HT-29 (cell line): ENCODE measurements around the gene DLG3. TPM values are rescaled to one million over a fixed set of nuclear protein-coding genes. Genes with fewer than 3 reads are reported as not detected.
A peak's percentile ranks its signal among the peaks of the same experiment; 100 is the strongest.

Experiments used
- DNase-seq: peaks from one replicate; pipeline ENCODE4 v3.0.0-alpha.2; 2015; ENCODE audit warnings: low spot score
- total RNA-seq: library from RNA; depleted of rRNA; stranded (reverse); fragments of >200 nt; shearing (Covaris generic); gene quantifications from 2 replicates; pipeline ENCODE4 v1.2.3, GENCODE V29; 2014

The DLG3 gene
- total RNA-seq, 1 experiment from 2014 or later, result 55.6 TPM

- DNase-seq, result no peak
Measured at GRCh38 chrX:70437921-70438665, 6.5 kb upstream of the DLG3 start.

GRCh38 chrX:70439016-70439415 is 5.6 kb upstream of the DLG3 start:
- no peak for DNase-seq

DNA sequence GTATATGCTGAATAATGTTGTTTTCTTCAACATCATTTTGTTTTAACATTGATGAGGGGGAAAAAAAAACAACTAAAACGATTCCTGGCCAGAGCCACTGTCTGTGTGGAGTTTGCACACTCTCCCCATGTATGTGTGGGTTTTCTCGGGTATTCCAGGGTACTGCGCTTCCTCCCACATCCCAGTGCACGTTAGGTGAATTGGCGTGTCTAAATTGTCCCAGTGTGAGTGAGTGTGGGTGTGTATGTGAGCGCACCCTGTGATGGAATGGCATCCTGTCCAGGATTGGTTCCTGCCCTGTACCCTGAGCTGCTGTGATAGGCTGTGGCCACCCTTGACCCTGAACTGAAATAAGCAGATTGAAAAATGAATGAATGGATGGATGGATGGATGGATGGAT is 2.4 kb upstream of the DLG3 start:
- DNase-seq, result no peak

DNA sequence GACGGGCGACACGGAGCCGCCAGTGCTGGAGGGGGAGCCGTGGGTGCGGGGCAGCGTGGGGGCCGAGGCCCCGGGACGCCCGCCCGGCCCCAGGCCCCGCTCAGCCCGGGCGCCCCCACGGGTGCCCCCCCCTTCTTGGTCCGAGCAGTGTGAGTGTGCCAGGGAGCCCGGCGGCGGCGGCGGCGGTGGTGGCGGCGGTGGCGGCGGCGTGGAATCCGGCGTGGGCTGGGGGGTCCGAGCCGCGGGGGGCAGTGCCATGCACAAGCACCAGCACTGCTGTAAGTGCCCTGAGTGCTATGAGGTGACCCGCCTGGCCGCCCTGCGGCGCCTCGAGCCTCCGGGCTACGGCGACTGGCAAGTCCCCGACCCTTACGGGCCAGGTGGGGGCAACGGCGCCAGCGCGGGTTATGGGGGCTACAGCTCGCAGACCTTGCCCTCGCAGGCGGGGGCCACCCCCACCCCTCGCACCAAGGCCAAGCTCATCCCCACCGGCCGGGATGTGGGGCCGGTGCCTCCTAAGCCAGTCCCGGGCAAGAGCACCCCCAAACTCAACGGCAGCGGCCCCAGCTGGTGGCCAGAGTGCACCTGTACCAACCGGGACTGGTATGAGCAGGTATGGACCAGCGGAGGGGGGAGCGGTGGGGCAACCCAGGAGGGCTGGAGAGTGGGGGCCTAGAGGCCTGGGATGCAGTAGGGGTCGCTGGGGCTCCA is 466 bp downstream of the DLG3 start:
- no peak for DNase-seq

- no peak for DNase-seq
Measured at GRCh38 chrX:70445951-70446350, 1.3 kb downstream of the DLG3 start.

- no peak for DNase-seq
Measured at GRCh38 chrX:70446380-70447350, 2.0 kb downstream of the DLG3 start.

DNA sequence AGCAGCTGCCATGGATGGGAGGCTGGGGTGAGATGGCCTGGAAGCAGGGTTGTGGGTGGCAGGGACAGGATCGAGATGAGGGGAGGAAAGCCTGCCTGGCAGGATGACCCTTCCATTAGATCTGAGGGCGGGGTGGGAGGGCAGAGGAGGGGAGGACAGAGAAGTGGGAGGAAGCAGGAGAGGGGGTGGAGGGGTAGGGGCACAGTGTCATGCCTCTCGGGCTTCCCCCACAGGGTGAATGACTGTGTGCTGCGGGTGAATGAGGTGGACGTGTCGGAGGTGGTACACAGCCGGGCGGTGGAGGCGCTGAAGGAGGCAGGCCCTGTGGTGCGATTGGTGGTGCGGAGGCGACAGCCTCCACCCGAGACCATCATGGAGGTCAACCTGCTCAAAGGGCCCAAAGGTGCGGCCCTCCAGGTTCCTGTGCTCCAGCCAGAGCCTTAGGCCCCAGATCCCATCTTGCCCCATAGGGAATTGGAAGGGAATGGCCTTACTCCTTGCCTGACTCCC is 4.9 kb downstream of the DLG3 start:
- DNase-seq, result no peak

DNA sequence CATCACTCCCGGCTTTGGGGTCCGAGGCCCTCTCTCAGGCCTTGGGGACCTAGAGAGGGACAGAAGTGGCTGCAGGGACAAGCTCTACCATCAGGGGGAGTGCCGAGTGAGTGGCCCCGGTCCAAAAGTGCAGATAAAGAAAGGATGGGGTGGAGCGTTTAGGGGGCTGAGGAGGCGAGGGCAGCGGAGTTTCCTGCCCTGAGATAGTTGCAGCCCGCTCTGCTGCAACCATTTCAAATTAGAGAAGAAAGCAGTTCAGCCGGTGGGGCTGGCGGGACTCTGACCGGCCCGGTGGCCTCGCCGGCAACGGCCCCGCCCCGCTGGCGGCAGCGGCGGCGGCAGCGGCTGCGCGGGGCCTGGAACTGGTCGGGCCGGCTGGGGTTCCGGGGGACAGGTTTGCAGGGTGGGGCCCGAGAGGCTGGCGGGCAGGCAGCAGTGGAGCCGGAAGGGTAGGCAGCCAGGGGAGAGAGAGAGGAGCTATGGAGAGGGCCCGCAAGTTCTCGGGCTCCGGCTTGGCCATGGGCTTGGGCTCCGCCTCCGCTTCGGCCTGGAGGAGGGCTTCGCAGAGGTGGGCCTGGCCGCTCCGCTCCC is 7.6 kb downstream of the DLG3 start:
- peak; percentile 71 for DNase-seq

DNA sequence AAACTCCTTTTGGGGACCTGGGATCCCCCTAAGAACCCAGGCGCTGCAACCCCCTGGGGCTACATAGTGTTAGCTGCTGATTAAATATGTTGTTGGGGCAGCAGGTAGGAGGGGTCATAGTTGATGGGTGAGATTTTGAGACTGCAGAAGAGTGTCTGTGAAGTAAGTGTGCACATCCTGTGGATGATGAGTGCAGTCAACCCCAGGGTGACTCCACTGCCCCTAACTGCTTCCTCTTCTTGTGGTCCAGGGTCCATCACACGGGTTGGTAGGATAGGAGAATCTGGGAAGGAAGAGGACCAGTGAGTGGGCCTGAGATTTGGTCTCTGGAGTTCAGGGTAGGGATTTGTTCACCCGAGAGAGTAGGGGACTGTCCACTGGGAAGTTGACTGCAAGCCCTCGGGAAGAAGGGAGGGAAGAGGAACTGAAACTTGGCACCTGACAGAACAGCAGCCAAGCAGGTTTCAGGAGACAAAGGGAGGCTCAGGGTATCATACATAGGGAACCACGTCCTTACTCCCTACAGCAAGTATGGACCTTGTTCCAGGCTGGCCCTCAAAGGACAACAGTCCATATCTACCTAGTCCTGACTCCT is 8.5 kb downstream of the DLG3 start:
- peak; percentile 14 for DNase-seq

DNA sequence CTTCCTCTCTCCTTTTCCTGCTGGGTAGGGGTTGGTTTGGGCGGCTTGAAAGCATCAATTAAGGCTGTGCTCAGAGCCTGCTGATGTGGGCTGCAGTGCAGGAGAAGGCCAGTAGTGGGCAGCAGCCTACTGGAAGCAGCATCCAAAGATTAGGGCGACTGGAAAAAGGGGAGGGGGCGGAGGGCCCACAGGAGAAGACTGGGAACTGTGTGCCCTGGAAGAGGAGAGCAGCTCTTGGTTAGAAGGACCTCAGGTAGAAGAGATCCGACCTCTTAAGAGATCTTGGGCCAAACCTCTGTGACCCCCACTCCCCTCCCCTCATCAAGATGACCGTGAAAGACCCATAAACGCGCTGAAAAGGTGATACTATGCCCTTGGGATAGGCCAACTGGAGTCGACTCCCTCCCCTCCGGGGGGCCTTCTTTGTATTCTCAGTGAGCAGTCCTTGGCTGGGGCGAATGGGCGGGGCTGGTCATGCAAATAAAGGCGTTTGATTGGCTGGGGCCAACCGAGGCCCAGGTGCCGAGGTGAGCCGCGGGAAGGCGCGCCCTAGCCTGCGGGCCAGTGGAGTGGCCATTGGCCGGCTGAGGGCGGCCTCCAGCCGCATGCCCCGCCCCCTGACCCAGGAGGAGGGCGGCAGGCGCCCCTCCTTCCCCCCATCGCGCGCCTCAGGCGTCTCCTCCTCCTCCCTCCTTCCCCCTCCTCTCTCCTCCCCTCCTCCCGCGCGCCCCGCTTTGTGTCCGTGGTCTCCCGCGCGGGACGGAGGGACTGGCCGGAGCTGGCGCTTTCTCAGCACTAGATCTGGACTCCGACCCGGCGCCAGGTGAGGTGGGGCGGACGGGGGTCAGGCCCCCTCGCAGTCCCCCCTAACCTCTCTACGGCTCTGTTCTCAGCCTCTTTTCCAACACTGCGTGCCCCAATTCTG is 10.1 kb downstream of the DLG3 start:
- DNase-seq, result peak; percentile 91

DNA sequence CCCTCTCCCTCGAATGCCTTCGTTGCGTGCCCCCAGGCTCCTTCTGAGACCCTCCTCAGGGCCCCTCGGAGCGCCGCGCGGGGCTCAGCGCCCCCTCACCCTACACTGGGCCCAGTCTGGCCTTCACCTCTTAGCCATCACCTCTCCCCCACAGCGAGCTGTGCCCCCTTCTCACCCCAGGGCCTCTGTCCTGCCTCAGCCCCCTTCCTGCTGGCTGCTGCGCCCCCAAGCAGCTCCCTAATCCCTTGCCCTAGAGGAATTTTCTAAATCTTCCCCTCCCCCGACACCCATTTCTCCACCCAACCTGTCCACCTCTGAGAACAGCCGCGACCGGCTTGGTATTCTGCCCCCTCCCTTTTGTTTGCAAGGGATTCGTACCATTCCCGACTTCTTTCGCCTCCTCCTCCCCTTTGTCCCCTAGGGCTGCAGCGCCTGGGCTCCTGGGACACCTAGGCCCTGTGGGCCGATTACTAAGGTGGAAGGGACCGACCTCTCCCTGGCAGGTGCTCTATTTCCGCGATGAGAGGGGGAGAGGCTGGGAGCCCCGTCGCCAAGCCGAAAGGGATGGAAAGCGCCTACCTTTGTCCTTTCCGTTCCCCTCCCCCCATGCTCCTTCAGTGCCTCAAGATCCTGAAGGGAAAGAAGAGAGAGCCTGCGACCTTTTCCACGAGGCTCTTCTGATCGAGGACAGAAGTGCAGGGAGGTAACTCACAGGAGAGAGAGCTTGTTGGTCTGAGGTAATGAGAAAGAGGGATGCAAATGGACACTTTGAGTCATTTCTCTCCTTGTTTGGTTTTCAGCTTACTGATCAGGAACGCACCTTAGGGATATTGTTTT is 10.9 kb downstream of the DLG3 start:
- DNase-seq, result peak; percentile 63

- no peak for DNase-seq
Measured at GRCh38 chrX:70456256-70456655, 11.6 kb downstream of the DLG3 start.

- no peak for DNase-seq
Measured at GRCh38 chrX:70461026-70461425, 16.4 kb downstream of the DLG3 start.

DNA sequence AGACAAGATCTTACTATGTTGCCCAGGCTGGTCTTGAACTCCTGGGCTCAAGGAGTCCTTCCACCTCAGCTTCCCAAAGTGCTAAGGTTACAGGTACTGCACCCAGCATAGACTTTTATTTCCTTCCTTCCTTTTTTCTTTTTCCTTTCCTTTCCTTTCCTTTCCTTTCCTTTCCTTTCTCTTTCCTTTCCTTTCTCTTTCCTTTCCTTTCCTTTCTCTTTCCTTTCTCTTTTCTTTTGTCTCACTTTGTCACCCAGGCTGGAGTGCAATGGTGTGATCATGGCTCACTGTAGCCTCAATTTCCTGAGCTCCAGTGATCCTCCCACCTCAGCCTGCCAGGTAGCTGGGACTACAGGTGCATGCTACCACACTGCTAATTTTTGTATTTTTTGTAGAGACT is 19.4 kb downstream of the DLG3 start:
- DNase-seq, result no peak

GRCh38 chrX:70466968-70467367 is 22.3 kb downstream of the DLG3 start:
- no peak for DNase-seq

DNA sequence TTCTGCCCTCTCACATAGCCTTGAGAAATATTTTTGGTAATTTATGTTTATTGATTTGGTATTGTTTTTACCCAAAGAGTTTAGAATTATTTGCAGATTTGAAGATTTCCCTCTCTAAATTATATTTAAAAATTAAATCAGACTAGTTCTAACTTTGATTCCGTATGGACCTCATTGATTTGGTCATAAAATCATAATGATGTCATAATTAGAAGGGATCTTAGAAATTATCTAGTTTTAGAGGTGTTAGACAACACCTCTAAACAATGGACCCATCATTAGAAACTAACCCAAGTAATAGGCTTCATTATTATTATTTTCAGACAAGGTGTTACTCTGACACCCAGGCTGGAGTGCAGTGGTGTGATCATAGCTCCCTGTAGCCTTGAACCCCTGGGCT is 24.1 kb downstream of the DLG3 start:
- DNase-seq, result no peak

DNA sequence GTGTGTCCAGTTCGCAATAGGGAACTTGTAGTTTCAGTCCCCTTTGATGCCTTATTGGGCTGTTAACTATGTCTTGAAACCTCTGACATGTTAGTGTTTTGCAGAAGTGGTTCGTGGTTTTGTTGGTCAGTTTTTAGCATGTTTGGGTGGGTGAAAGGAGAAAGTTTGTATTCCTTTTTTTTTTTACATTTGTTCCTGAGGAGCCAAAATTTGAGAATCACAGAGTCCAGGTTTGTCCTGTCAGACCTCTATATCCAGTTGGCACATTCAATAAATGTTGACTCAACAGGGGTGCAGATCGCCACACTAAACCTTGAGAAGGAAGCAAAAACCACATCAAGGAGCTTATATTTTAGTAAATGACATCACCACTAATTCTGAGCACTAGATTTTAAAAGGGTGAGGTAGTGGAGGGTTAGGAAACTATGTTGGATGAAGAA is 26.2 kb downstream of the DLG3 start:
- no peak for DNase-seq

DNA sequence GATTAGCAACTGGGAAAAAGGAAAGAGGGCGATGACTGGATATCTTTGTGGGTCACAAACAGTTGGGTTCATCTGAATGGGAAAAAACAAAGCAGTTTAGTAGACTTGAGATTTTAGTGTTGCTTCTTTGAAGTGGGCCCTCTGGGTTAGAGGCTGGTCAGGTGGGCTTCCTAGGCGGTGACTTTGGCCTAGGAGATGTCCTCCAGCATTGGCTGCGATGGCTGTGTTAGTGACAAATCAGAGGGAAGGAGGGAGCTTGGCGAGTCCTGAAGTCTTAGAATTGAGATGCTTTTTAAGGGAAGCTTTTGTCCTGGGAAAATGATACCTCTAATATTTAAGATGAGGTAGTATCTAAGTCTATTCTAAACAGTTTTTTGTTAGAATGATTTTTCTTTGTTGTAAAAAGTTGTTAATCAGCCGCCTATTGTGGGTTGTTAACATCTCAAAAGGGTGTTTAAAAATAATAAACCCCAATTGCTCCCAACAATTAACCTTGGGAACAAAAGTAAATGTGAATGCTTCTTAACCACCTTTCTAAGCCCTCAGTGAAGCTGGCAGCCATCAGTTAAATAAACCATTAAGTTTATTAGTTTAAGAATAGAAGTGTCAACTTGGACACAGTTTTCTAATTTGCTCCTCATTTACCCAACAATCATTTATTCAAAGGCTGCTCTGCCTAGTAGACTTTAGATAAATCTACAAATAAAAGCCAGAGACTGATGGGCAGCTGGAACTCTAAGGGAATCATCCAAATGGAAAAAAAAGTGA is 31.7 kb downstream of the DLG3 start:
- no peak for DNase-seq
